Skin of body (tissue), 2 donors: Measurements from ENCODE around the gene C20orf144. TPM values are rescaled to one million over a fixed set of nuclear protein-coding genes. Genes with fewer than 3 reads are reported as not detected.
A peak's percentile ranks its signal among the peaks of the same experiment; 100 is the strongest.

Source experiments
- DNase-seq: peaks from one replicate; lab custom pipeline; 2025; lab: John Stamatoyannopoulos, UW
- total RNA-seq: library from RNA; depleted of rRNA; stranded (reverse); fragments of >200 nt; gene quantifications from one replicate; pipeline ENCODE4 v1.2.3, GENCODE V29; 2014

Gene C20orf144
- total RNA-seq, 1 donor from 2014 or later: not detected

GRCh38 chr20:33664085-33664761, 2.1 kb downstream of the C20orf144 start:
- DNase-seq: no peak

- no peak for DNase-seq
Measured at GRCh38 chr20:33664762-33665144, 2.6 kb downstream of the C20orf144 start.

DNA sequence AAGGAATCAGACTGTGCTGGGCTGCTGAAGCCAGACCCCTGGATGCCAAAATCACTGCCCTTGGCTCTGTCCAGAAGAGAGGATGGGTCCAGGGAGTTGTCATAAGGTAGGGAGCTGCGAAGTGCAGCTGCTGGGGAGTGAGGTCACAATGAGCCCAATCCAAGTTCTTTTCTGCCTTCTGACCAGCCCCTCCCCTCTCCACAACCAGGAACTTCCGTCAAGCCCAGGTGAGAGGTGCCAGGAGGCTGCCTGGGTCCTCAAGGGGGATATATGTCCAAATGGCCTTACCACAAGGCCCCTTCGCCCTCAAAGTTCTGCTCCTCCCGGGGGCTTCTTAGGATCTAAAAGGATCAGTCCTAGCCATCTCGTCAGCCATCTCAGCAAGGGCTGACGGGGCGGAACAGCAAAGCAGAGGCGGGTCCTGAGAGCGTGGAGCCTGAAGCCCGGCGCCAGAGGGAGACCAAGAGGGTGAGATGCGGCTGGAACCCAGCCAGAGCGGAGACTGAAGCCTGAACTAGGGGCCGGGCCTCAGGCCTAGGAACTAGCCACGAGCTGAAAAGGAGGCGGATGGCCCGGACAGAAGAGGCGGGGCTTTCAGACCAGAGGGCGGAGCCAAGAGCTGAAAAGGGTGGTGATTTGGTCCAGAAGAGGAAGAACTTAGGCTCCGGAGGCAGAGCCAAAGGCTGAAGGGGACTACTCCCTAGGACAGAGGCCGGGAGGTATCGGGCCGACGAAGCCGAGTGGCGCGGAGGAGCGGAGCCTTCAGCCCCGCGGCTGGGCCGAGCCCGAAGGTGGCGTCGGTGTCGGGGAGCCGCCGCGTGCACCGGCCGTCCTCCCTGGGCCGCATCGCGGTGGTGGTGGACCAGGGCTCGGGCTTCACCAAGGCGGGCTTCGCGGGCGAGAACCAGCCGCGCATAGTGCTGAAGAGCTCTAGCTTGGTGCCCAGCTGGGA, 4.4 kb downstream of the C20orf144 start, which contains the start of gene ACTL10:
Gene ACTL10 (plus strand): TSS at position 651 of the 952 bp plus-strand sequence. CDS start 555 bp downstream, outside the sequence.
- peak; percentile 79 for DNase-seq

DNA sequence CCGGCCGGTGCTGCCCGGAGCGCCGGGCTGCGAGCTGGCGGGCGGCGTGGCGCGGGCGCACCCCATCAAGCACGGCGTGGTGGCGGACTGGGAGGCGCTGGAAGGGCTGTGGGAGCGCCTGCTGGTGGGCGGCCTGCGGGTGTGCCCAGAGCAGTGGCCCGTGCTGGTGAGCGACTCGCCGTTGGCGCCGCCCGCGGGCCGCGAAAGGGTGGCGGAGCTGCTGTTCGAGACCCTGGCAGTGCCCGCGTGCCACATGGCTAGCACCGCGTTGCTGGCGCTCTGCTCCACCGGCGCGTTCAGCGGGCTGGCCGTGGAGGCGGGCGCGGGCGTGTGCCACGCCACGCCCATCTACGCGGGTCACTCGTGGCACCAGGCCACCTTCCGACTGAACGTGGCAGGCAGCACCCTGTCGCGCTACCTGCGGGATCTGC, 5.1 kb downstream of the C20orf144 start:
- no peak for DNase-seq

GRCh38 chr20:33667676-33668465, 5.7 kb downstream of the C20orf144 start:
- DNase-seq: peak; percentile 35

GRCh38 chr20:33668466-33669155, 6.5 kb downstream of the C20orf144 start:
- DNase-seq: no peak

- no peak for DNase-seq
Measured at GRCh38 chr20:33669224-33669623, 7.1 kb downstream of the C20orf144 start.

DNA sequence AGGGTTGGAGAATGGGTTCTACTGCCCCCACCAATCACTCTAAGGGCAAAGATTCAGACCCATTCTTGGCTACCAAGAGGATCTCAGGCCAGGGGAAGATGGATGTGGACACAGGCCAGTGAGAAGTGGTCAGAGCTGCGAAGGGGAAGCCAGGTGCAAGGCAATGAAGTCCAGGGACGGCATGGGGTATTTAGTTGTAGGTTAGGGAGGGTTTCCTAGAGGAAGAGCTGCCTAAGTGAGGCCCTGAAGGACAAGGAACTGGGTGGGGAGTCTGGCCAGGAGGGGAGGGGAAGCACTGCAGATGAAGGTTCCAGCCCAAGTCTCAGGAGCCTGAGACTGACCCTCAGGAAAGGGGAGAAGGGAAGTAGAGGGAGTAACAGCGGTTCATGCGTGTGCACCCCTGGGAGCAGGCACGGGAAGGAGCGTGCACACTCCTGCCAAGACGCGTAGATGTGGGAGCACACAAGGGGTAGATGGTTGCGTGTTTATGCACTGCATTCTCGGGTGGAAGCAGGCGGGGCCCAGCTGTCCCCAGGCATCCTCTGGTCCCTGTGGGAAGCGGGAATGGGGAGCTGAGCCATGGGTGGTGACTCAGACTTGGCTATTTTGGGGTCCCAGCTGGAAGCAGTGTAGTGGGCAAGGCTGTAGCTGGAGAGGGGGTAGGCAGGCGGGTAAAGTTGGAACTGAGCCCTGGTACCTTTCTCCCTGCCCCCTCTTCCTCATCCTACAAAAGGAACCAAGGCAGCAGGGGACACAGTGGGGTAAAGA, 7.9 kb downstream of the C20orf144 start:
- no peak for DNase-seq

GRCh38 chr20:33670715-33671499, 8.8 kb downstream of the C20orf144 start:
- DNase-seq: no peak

- no peak for DNase-seq
Measured at GRCh38 chr20:33671573-33672288, 9.6 kb downstream of the C20orf144 start.

DNA sequence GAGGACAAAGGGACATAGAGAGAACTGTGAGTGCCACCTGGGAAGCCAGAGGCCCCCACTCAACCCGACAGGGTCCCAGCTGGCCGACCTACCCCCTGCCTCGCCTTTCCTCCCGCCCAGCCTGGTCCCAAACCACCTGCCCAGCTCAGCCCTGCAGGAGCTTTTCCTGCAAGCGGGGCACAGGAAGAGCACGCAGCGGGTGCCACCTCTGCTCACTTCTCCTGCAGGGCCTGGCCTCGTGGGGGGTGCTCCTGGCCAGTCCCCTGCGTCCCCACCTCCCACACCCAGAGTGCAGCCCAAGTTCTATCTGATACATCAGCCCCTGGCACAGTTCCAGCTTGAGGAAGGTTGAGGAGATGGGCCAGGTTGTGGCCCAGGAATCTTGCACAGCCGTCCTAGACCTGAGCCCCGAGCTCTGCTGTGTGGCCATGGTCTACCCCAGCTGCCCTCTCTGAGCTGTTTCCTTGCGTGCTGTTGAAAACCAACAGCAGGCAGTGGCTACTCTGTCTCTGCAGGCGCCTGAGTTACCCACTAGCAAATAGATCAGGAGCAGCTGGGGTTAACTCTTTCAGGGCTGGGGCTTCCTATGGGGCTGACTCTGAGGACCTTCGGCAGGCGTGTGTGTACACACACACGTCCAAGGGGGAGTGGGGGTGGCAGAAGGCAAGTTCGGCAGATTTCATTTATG, 10.4 kb downstream of the C20orf144 start:
- no peak for DNase-seq

DNA sequence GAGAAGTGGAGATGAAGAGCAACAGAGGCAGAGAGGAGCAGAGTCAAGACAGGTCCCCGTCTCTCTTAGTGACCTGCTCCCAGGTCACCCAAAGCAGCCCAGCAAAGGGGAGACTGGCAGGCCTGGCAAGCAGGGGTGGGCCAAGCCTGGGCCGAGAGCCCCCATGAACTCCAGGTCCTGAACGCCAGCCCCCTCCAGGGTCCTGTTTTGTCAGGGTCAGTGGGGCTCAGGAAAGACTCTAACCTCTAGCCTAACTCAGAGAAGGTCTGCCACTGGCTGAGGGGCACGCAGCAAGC, 10.9 kb downstream of the C20orf144 start:
- no peak for DNase-seq

DNA sequence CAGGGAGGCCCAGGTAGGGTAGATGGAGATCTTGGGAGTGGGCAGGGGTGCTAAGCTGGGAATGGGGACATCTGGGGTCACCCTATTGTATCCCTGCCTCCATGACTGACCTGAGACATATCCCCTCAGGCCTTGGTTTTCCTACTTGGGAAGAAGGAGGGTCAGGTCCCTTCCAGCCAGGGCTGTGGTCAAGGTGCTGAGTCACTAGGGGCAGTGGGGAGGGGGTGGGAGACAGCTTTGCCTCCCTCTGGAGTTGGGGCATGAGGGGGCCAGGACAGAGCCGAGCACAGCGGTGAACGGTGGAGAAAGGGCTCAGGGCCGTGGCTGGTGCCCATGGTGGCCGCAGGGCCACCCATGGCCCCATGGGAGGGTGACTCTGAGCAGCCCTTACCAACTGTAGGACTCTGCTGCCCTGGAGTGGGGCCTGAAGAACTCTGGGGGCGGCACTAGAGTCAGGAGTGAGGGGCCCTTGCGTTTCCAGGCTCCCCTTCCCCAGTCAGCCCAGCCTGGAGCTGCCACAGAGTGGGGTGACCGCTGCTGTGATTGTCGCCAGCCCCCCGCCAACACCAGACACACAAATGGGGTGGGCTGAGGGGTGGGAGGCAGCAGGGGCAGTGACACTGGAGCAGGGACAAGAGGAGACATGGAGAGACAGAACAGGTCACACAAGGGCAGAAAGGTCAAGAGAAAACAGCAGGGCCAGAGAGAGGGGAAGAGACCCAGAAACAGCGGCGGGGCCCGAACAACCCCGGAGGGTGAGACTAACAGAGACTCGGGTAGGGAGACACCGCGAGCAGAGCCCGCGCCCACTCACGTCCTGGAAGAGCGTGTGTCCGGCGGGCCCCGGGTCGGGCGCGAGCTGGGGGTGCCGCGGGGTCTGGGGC, 11.5 kb downstream of the C20orf144 start:
- no peak for DNase-seq

- DNase-seq: peak; percentile 68
Measured at GRCh38 chr20:33674294-33675135, 12.4 kb downstream of the C20orf144 start, which contains the start of gene NECAB3. TSS of gene NECAB3 (minus strand) at chr20:33674428. CDS start at chr20:33674352, 76 bp downstream.

DNA sequence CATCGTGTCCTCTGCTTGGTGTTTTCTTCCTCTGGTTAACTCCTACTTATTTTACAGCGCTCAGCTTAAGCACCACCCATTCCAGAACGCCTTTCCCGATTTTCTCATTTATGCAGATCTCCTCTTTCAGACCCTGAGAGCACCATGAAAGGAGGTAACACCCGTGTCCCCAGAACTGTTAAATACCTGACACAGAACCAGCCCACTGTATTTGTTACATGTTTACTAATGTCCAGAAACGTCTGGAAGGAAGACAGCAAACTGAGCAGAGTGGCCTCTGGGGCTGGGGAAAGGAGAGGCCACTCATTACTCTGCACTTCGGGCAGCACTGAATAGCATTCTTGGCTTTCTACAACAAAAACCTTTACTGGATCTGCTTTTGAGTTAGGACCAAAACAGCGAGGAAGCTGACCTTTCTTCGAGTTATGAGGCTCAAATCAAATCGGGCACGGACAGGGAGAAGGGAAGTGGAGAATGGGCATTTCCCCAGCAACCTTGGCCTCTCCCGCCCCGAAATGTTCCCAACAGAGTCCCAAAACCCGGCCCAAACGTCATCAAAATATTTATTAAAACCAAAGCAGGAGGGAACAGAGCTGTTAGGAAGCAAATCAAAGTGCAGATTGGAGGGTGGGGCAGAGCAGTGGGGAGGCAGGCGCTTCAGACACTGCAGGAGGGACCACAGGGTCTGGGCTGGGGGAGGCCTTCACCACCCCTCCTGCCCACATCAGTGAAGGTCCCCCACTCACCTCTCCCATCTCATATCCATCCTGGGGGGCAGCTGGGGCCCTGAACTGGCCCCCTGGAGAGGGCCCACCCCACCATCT, 13.2 kb downstream of the C20orf144 start:
- DNase-seq: peak; percentile 46
